ENCODE data around the gene NAGLU.
"Not testable (repeated sequence)": the region's sequence is repeated elsewhere in the genome, so short reads cannot be mapped to it uniquely, and the experiment has no call there.

NAGLU gene

DNA sequence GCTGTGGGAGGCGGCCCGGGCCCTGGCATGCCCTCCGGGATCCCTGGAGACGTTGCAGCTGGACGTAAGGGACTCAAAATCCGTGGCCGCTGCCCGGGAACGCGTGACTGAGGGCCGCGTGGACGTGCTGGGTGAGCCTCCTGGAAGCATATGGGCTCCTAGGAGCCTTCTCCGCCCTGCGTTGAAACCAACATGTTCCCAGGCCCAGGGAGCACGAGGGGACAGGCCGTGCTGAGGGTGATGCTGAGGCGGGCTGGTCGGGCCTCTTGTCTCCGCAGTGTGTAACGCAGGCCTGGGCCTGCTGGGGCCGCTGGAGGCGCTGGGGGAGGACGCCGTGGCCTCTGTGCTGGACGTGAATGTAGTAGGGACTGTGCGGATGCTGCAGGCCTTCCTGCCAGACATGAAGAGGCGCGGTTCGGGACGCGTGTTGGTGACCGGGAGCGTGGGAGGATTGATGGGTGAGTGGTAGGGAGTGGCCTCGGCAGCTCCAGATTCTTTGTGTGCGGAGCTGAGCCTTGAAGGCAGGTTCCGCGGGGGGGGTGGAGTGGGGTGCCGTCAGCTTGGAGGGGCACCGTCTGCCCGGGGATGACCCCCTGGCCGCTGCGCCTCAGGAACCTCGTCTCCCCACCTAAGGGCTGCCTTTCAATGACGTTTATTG lies 17.2 kb downstream of the NAGLU start:
- H3K4me1 ChIP-seq (ENCODE audit: insufficient read depth, insufficient read length) = peaks cover 9% of the 10 kb centered on the region
- no peak for DNase-seq (ENCODE audit: low read depth, low spot score)
- TF ChIP-seq SUZ12 (IDR thresholded peaks at IDR 0.05; ENCODE audit: extremely low read depth, insufficient read depth, insufficient read length) (no peak), YY1 (IDR thresholded peaks at IDR 0.05; ENCODE audit: insufficient read depth, insufficient read length) (no peak), ZNF274 (IDR thresholded peaks at IDR 0.05; ENCODE audit: low read depth, low read length) (no peak)
- H3K27me3 ChIP-seq (ENCODE audit: insufficient read depth, insufficient read length) = no peaks in the 10 kb centered on the region
- no peaks in the 10 kb centered on the region for H3K9me3 ChIP-seq (ENCODE audit: insufficient read depth, low read length)
- H3K4me3 ChIP-seq (ENCODE audit: insufficient read length, low read depth) = no peak overlapping the region
- H3K36me3 ChIP-seq (ENCODE audit: insufficient read depth, insufficient read length, low read length) = peaks cover 11% of the 10 kb centered on the region
- peak overlapping the region; percentile 86 for H3K9ac ChIP-seq (ENCODE audit: insufficient read length, low read depth)

DNA sequence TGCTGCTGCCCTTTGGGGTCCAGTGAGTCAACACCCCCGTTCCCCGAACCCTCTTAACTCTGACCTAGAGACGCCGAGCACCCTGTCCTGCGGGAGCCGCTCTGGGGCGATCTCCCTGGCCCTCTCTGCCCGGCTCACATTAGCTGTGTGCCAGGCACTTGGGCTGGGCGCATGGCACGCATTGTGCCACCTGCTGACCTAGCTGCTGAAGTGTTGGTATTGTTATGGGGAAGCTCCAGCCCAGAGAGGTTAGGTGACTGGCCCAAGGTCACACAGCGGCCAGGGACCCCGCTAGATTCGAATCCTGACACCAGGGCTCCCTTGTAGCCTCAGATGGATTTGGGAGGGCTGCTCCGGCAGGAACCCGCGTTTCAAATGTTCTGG lies 17.8 kb downstream of the NAGLU start:
- TF ChIP-seq SUZ12 (IDR thresholded peaks at IDR 0.05; ENCODE audit: extremely low read depth, insufficient read depth, insufficient read length) = no peak
- TF ChIP-seq ZNF274 (IDR thresholded peaks at IDR 0.05; ENCODE audit: low read depth, low read length) = no peak
- TF ChIP-seq YY1 (IDR thresholded peaks at IDR 0.05; ENCODE audit: insufficient read depth, insufficient read length) = no peak
- H3K9ac ChIP-seq (ENCODE audit: insufficient read length, low read depth) = peak overlapping the region; percentile 86
- peak overlapping the region; percentile 81 for H3K4me3 ChIP-seq (ENCODE audit: insufficient read length, low read depth)
- no peaks in the 10 kb centered on the region for H3K27me3 ChIP-seq (ENCODE audit: insufficient read depth, insufficient read length)
- DNase-seq (ENCODE audit: low read depth, low spot score) = no peak
- peaks cover 9% of the 10 kb centered on the region for H3K4me1 ChIP-seq (ENCODE audit: insufficient read depth, insufficient read length)
- H3K36me3 ChIP-seq (ENCODE audit: insufficient read depth, insufficient read length, low read length) = peaks cover 11% of the 10 kb centered on the region
- H3K9me3 ChIP-seq (ENCODE audit: insufficient read depth, low read length) = no peaks in the 10 kb centered on the region

DNA sequence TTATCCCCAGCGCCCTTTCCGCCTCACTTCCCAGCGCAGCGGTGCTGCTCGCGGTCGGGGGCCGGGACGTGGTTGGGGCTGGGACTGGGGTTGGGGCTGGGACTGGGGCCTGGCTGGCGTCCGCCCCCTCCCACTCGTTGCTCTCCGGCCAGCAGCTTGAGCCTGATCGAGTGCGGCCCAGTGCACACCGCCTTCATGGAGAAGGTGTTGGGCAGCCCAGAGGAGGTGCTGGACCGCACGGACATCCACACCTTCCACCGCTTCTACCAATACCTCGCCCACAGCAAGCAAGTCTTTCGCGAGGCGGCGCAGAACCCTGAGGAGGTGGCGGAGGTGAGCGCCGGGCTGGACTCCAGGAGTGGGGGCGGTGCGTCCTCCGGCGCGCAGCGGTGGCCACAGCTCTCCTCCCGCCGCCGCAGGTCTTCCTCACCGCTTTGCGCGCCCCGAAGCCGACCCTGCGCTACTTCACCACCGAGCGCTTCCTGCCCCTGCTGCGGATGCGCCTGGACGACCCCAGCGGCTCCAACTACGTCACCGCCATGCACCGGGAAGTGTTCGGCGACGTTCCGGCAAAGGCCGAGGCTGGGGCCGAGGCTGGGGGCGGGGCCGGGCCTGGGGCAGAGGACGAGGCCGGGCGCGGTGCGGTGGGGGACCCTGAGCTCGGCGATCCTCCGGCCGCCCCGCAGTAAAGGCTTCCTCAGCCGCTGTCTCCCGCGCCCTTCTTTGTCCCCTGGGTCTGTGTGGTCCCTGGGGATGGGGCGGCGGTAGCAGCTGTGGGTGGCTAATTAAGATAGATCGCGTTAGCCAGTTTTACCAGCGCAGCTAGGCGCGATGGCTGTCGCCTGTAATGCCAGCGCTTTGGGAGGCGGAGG lies 18.4 kb downstream of the NAGLU start:
- DNase-seq (ENCODE audit: low read depth, low spot score) = no peak
- Histone ChIP-seq H3K36me3 (ENCODE audit: insufficient read depth, insufficient read length, low read length) (peaks cover 11% of the 10 kb centered on the region), H3K9me3 (ENCODE audit: insufficient read depth, low read length) (no peaks in the 10 kb centered on the region), H3K4me3 (ENCODE audit: insufficient read length, low read depth) (peak overlapping the region; percentile 81), H3K27me3 (ENCODE audit: insufficient read depth, insufficient read length) (no peaks in the 10 kb centered on the region), H3K9ac (ENCODE audit: insufficient read length, low read depth) (peak overlapping the region; percentile 86), H3K4me1 (ENCODE audit: insufficient read depth, insufficient read length) (peaks cover 9% of the 10 kb centered on the region)
- no peak for TF ChIP-seq YY1 (IDR thresholded peaks at IDR 0.05; ENCODE audit: insufficient read depth, insufficient read length)

DNA sequence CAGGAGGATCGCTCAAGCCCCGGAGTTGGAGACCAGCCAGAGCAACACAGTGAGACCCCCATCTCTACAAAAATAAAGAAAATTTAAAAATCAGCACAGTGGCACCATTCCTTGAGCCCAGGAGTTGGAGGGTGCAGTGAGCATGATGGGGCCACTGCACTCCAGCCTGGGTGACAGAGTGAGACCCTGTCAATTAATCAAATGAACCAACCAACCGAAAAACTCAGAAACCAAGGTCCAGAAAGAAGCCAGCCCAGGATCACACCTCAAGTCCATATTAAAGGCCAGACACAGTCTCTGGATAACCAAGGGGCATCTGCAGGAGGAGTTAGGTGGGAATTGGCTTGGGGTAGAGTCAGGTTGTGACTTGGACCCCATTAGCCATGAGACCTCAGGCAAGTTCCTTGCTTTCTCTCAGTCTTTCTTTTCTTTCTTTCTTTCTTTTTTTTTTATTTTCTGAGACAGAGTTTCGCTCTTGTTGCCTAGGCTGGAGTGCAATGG lies 19.1 kb downstream of the NAGLU start:
- peaks cover 11% of the 10 kb centered on the region for H3K36me3 ChIP-seq (ENCODE audit: insufficient read depth, insufficient read length, low read length)
- H3K9ac ChIP-seq (ENCODE audit: insufficient read length, low read depth) = peak overlapping the region; percentile 86
- H3K27me3 ChIP-seq (ENCODE audit: insufficient read depth, insufficient read length) = no peaks in the 10 kb centered on the region
- peaks cover 8% of the 10 kb centered on the region for H3K4me1 ChIP-seq (ENCODE audit: insufficient read depth, insufficient read length)
- no peak for DNase-seq (ENCODE audit: low read depth, low spot score)
- peak overlapping the region; percentile 81 for H3K4me3 ChIP-seq (ENCODE audit: insufficient read length, low read depth)
- H3K9me3 ChIP-seq (ENCODE audit: insufficient read depth, low read length) = no peaks in the 10 kb centered on the region
- TF ChIP-seq SUZ12 (IDR thresholded peaks at IDR 0.05; ENCODE audit: extremely low read depth, insufficient read depth, insufficient read length) = no peak
- TF ChIP-seq ZNF274 (IDR thresholded peaks at IDR 0.05; ENCODE audit: low read depth, low read length) = no peak
- no peak for TF ChIP-seq YY1 (IDR thresholded peaks at IDR 0.05; ENCODE audit: insufficient read depth, insufficient read length)

DNA sequence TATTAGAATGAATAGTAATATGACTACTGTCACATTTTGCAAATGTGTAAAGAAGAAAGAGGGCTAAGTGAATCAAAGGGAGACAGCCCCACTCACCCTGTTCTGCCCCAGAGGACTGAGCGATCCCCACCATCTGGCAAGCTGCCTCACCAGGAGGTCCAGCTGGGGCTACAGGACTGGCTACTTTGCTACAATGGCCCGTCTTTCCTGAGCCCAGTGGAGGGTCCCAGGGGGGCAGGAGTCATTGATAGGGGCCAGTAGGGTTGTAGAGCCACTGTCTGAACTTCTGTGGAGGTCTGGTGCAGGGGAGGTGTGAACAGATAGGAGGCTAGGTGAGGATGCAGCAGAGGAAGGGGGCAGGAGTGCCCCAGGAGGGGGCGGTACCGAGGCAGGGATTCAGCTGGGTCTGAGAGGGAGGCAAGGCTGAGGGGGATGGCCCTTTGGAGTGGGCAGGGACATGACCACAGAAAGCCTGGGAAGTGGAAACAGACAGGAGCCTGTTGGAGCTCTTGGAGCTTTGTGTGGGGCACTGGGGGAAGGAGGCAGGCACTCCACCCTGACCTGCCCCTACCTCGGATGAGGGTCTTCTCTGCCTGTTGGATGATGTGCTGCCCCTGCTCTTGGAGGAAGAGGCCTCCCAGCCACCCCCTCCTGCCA lies 20.0 kb downstream of the NAGLU start:
- H3K27me3 ChIP-seq (ENCODE audit: insufficient read depth, insufficient read length); H3K9ac ChIP-seq (ENCODE audit: insufficient read length, low read depth); H3K9me3 ChIP-seq (ENCODE audit: insufficient read depth, low read length); H3K4me1 ChIP-seq (ENCODE audit: insufficient read depth, insufficient read length); DNase-seq (ENCODE audit: low read depth, low spot score); H3K4me3 ChIP-seq (ENCODE audit: insufficient read length, low read depth): not testable (repeated sequence)
- peaks cover 11% of the 10 kb centered on the region for H3K36me3 ChIP-seq (ENCODE audit: insufficient read depth, insufficient read length, low read length)

DNA sequence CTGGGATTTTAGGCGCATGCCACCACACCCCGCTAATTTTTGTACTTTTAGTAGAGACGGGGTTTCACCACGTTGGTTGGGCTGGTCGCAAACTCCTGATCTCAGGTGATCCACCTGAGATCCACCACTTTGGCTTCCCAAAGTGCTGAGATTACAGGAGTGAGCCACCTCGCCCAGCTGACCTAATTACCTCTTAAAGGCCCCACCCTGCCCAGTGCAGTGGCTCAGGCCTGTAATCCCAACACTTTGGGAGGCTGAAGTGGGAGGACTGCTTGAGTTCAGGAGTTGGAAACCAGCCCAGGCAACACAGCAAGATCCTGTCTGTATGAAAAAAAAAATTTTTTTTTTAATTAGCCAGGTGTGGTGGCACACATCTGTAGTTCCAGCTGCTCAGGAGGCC lies 23.0 kb downstream of the NAGLU start:
- TF ChIP-seq SUZ12 (IDR thresholded peaks at IDR 0.05; ENCODE audit: extremely low read depth, insufficient read depth, insufficient read length) (no peak), ZNF274 (IDR thresholded peaks at IDR 0.05; ENCODE audit: low read depth, low read length) (no peak), YY1 (IDR thresholded peaks at IDR 0.05; ENCODE audit: insufficient read depth, insufficient read length) (no peak)
- peaks cover 10% of the 10 kb centered on the region for H3K4me1 ChIP-seq (ENCODE audit: insufficient read depth, insufficient read length)
- H3K9me3 ChIP-seq (ENCODE audit: insufficient read depth, low read length) = no peaks in the 10 kb centered on the region
- peaks cover 14% of the 10 kb centered on the region for H3K36me3 ChIP-seq (ENCODE audit: insufficient read depth, insufficient read length, low read length)
- no peaks in the 10 kb centered on the region for H3K27me3 ChIP-seq (ENCODE audit: insufficient read depth, insufficient read length)
- H3K4me3 ChIP-seq (ENCODE audit: insufficient read length, low read depth) = no peak overlapping the region
- no peak for DNase-seq (ENCODE audit: low read depth, low spot score)
- no peak overlapping the region for H3K9ac ChIP-seq (ENCODE audit: insufficient read length, low read depth)

DNA sequence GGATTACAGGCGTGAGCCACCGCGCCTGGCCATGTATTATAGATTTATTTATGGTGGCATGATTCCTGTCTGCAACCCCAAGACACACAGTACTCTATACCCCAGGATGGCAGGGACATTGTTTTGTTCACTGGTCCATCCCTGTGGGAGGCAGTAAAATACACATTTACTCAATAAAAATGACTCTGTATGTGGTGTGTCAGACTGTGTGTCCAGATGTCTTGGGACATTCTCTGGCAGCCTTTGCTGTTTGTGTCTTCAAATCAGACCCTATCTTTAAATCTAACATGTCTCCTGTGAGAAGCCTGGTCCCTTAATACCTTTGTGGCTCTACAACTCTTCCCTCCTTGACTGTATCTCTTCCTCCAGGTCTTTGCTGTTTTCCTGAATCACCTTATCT lies 24.2 kb downstream of the NAGLU start:
- no peak overlapping the region for H3K9ac ChIP-seq (ENCODE audit: insufficient read length, low read depth)
- no peak for DNase-seq (ENCODE audit: low read depth, low spot score)
- H3K27me3 ChIP-seq (ENCODE audit: insufficient read depth, insufficient read length) = no peaks in the 10 kb centered on the region
- no peaks in the 10 kb centered on the region for H3K9me3 ChIP-seq (ENCODE audit: insufficient read depth, low read length)
- H3K4me3 ChIP-seq (ENCODE audit: insufficient read length, low read depth) = no peak overlapping the region
- H3K36me3 ChIP-seq (ENCODE audit: insufficient read depth, insufficient read length, low read length) = peaks cover 25% of the 10 kb centered on the region
- TF ChIP-seq YY1 (IDR thresholded peaks at IDR 0.05; ENCODE audit: insufficient read depth, insufficient read length) = no peak
- TF ChIP-seq ZNF274 (IDR thresholded peaks at IDR 0.05; ENCODE audit: low read depth, low read length) = no peak
- TF ChIP-seq SUZ12 (IDR thresholded peaks at IDR 0.05; ENCODE audit: extremely low read depth, insufficient read depth, insufficient read length) = no peak
- peaks cover 9% of the 10 kb centered on the region for H3K4me1 ChIP-seq (ENCODE audit: insufficient read depth, insufficient read length)

All from NT2/D1 (cell line).